ENCODE measurements around the gene AGBL3.

AGBL3 gene

GRCh38 chr7:135143885-135144668 is 157.8 kb downstream of the AGBL3 start:
- no peak for TF ChIP-seq CTCF (conservative IDR thresholded peaks at IDR 0.05; ENCODE audit: low read length)
- DNase-seq (ENCODE audit: low read depth), result no peak
- H3K4me3 ChIP-seq (ENCODE audit: low read length), result no peak overlapping the region

GRCh38 chr7:135147341-135147898 is 161.1 kb downstream of the AGBL3 start:
- no peak for TF ChIP-seq CTCF (conservative IDR thresholded peaks at IDR 0.05; ENCODE audit: low read length)
- H3K4me3 ChIP-seq (ENCODE audit: low read length), result peak overlapping the region; percentile 72
- DNase-seq (ENCODE audit: low read depth), result peak; percentile 49

- DNase-seq (ENCODE audit: low read depth), result peak; percentile 63
- peak within 1 kb of the TSS; percentile 72 for H3K4me3 ChIP-seq (ENCODE audit: low read length)
- TF ChIP-seq CTCF (conservative IDR thresholded peaks at IDR 0.05; ENCODE audit: low read length), result peak; percentile 18; the same call in 1 of the 2 replicates
These were observed 161.8 kb downstream of the AGBL3 start, which contains the start of gene TMEM140 for GRCh38 chr7:135147899-135148721. TSS of gene TMEM140 (plus strand) at chr7:135148072. CDS start at chr7:135164442, 16,370 bp downstream.

GRCh38 chr7:135150072-135150782 is 163.9 kb downstream of the AGBL3 start:
- no peak for TF ChIP-seq CTCF (conservative IDR thresholded peaks at IDR 0.05; ENCODE audit: low read length)
- no peak overlapping the region for H3K4me3 ChIP-seq (ENCODE audit: low read length)
- no peak for DNase-seq (ENCODE audit: low read depth)

- H3K4me3 ChIP-seq (ENCODE audit: low read length), result no peak overlapping the region
- DNase-seq (ENCODE audit: low read depth), result no peak
- TF ChIP-seq CTCF (conservative IDR thresholded peaks at IDR 0.05; ENCODE audit: low read length), result no peak
These were observed 164.8 kb downstream of the AGBL3 start for GRCh38 chr7:135151132-135151531.

- no peak for DNase-seq (ENCODE audit: low read depth)
- H3K4me3 ChIP-seq (ENCODE audit: low read length), result no peak overlapping the region
- TF ChIP-seq CTCF (conservative IDR thresholded peaks at IDR 0.05; ENCODE audit: low read length), result no peak
These were observed 165.2 kb downstream of the AGBL3 start for GRCh38 chr7:135151533-135151932.

Data from AG10803 (cell line).